AG08396 (cell line): Measurements from ENCODE around the gene CRX.
A peak's percentile ranks its signal among the peaks of the same experiment; 100 is the strongest.
"Not testable (repeated sequence)": the region's sequence is repeated elsewhere in the genome, so short reads cannot be mapped to it uniquely, and the experiment has no call there.

Source experiments
- DNase-seq: peaks from one replicate; pipeline ENCODE4 v3.0.0; 2012; ENCODE audit warnings: low spot score, mixed read lengths

Gene CRX

DNA sequence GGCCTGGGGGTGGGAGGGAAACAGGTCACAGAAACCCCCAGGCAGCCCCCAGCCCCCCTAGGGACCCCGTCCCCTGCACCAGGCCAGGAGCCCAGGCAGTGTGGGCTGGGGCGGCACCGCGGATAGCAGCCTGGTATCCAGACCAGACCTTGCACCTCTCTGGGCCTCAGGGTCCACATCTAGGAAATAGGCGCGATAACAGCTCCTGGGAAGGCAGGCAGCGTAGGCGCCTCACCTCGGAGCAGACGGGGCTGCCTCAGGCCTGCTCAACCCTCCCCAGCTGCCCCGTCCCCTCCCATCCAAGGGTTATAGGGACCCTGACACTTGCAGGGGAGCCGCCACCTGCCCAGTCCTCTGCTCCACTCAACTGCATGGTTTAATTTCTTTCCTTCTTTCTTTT lies 18.1 kb upstream of the CRX start:
- not testable (repeated sequence) for DNase-seq

GRCh38 chr19:47804451-47804850 lies 17.3 kb upstream of the CRX start, which contains the start of gene TPRX1:
TPRX1 (minus strand) TSS chr19:47804551; CDS start chr19:47804539, 12 bp downstream.
- DNase-seq = not testable (repeated sequence)

DNA sequence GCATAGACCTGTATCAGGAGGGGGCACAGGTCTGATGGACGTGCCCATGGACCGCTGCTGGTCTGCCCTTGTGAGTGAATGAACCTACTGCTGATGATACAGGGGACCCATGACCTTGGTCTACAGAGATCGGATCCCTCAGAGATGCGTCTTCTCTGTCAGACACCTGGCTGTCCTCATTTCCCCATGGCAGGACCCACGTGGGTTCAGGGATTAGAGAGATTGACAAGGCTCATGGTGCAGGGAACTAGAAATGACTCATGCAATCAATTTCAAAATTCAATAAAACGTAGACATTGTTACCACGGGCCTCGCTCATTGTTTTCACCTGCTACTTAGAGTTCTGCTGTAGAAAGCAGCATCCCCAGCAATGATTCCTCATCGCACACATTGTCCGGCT lies 16.4 kb upstream of the CRX start:
- no peak for DNase-seq

- DNase-seq = no peak
Measured at GRCh38 chr19:47806435-47806834, 15.3 kb upstream of the CRX start.

GRCh38 chr19:47813304-47813994 lies 8.3 kb upstream of the CRX start:
- DNase-seq = peak; percentile 79

DNA sequence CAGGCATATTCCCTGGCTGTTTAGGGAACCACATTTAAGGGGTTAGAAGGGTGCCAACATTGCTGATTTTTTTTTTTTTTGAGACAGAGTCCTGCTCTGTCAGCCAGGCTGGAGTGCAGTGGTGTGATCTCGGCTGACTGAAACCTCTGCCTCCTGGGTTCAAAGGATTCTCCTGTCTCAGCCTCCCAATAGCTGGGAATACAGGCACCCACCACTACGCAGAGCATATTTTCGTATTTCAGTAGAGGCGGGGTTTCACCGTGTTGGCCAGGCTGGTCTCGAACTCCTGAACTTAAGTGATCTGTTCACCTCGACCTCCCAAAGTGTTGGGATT lies 7.8 kb upstream of the CRX start:
- no peak for DNase-seq

GRCh38 chr19:47816270-47816669 lies 5.5 kb upstream of the CRX start:
- not testable (repeated sequence) for DNase-seq

- DNase-seq = not testable (repeated sequence)
Measured at GRCh38 chr19:47818221-47818620, 3.5 kb upstream of the CRX start.

- DNase-seq = no peak
Measured at GRCh38 chr19:47819858-47820257, 1.9 kb upstream of the CRX start.

GRCh38 chr19:47820410-47820809 lies 1.3 kb upstream of the CRX start:
- DNase-seq = no peak

DNA sequence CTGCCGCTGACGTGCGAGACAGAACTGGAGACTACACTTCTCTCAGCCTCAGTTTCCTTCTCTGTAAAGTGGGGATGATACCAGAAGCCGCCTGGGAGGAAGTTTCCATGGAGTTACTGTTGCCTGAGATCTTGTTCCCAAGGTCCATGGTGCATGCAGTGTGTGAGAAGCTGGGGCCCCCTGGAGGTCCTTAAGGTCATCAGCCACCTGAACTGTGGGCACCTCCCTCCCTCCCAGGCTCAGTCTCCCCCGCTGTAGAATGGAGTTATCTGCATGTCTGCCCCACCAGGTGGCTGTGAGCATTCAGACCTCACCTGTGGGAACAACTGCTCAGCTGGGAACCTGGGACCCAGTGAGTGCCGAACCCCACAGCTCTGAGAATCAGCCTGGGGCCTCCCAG lies 2.7 kb downstream of the CRX start:
- DNase-seq = no peak

DNA sequence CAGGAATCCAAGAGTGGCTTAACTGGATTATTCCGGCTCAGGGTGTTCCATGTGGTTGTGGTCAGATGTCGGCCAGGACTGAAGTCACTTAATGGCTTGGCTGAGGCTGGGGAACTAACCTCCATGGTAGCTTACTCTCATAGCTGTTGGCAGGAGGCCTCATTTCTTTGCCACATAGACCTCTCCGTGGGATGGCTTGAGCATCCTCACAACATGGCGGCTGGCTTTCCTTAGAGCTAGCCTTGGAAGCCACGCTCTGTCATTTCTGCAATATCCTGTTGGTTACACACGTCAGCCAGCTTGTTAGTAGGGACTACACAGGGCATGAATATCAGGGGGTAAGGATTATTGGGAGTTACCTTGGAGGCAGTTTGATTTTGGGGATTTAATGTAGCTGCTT lies 5.1 kb downstream of the CRX start:
- DNase-seq = no peak

- no peak for DNase-seq
Measured at GRCh38 chr19:47832723-47833122, 11.0 kb downstream of the CRX start.

- DNase-seq = no peak
Measured at GRCh38 chr19:47836038-47836437, 14.3 kb downstream of the CRX start.

- DNase-seq = no peak
Measured at GRCh38 chr19:47839411-47839810, 17.7 kb downstream of the CRX start.

GRCh38 chr19:47839913-47840312 lies 18.2 kb downstream of the CRX start:
- no peak for DNase-seq

GRCh38 chr19:47842941-47843340 lies 21.2 kb downstream of the CRX start:
- no peak for DNase-seq

- DNase-seq = no peak
Measured at GRCh38 chr19:47848425-47848822, 26.7 kb downstream of the CRX start.

DNA sequence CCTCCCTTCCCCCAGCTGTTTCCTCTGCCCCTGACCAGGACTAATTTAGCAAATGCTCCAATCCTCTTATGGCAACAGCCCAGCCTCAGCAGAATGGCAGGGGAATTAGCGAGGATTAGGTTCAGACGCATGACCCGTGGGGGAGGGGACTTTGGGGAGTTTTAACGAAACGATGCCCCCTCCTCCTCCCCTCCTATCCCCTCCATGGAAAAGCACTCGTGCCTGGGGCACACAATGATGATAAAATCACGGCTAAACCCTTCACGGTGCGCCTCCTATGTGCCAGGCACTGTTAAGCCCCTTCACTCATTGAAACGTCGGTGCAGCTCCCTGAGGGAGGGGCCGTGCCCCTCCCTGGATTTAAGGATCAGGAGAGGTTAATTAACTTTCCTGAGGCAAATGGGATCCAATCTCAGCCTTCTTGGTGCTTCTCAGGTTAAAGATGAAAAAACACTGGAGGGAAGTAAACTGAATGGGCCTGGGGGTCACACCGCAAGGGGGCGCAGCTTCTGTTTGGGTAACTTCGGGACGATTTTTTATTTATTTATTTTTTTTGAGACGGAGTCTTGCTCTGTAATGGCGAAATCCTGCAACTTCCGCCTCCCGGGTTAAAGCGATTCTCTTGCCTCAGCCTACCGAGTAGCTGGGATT lies 27.2 kb downstream of the CRX start:
- no peak for DNase-seq

- no peak for DNase-seq
Measured at GRCh38 chr19:47853003-47853402, 31.3 kb downstream of the CRX start.

DNA sequence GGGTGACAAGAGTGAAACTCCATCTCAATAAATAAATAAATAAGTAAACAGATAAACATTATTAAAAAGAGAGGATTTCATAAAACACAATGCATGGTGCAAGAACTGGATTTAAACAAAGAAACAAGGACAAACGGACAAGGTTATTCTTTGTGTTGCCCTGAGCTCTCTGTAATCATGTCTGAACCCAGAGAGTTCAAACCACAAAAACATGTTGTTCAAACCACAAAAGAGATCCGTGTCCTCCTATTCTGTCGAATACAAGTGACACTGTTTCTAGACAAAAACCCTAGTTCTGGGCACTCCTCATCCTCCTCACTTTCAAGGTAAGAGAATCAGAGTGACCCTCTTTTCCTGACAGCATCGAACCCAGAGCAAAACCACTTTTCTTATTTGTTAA lies 32.7 kb downstream of the CRX start:
- no peak for DNase-seq

GRCh38 chr19:47858231-47858630 lies 36.5 kb downstream of the CRX start:
- DNase-seq = not testable (repeated sequence)

DNA sequence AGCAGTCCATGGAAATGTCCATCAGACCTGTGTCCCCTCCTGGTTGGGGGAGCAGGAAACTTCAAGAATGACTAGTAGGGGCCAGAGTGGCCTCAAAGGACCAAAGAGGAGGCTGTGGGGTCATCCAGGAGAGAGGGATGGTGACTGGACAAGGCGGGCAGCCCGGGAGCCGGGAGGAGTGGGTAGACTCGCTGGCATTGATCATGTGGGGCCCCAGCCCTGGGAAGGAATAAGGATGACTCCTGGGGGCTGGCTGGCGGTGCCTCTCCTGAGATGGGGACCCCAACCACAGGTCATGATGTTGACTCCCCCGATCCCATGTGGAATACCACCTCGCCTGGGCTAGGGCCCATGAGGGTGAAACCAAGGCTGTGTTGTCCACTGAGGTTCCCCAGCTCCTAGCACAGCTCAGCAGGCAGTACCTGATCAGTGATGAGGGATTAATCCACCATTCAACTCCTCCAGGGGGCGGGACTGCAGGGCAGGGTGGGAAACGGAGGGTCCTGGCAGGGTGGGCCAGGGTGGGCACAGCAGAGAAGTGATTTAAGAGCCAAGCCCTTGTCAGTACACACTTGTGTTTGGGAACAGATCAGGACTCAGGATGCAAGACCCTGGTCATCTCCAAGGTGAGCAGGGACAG lies 37.0 kb downstream of the CRX start, which contains the start of gene TPRX2:
TSS of gene TPRX2 (plus strand) at position 590 of the 640 bp plus-strand sequence. CDS start at position 602, 12 bp downstream.
- not testable (repeated sequence) for DNase-seq
